ENCODE results near the gene ICAM1. TPM values are rescaled to one million over a fixed set of nuclear protein-coding genes. Genes with fewer than 3 reads are reported as not detected.

Gene ICAM1
- total and polyA plus RNA-seq, 2 of the 13 experiments (the other 11 are each of a cell fraction or from before 2014, with no cell fraction given) = 37.9 to 98.4 TPM

GRCh38 chr19:10270616-10271394 is at the start of gene ICAM1 (continued):
- TF ChIP-seq, protein P1, sequence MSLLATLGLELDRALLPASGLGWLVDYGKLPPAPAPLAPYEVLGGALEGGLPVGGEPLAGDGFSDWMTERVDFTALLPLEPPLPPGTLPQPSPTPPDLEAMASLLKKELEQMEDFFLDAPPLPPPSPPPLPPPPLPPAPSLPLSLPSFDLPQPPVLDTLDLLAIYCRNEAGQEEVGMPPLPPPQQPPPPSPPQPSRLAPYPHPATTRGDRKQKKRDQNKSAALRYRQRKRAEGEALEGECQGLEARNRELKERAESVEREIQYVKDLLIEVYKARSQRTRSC (CRISPR knock-in tag; IDR thresholded peaks at IDR 0.05; ENCODE audit: low read depth) = no peak
- TF ChIP-seq ZBTB10 (CRISPR knock-in tag; IDR thresholded peaks at IDR 0.05; ENCODE audit: borderline replicate concordance) = peak; percentile 65; the same call in 1 of the 2 replicates
- peak; percentile 70; the same call in 1 of the 2 replicates for TF ChIP-seq TIGD3 (CRISPR knock-in tag; IDR thresholded peaks at IDR 0.05; ENCODE audit: borderline replicate concordance)
- TF ChIP-seq ZNF180 (CRISPR knock-in tag; IDR thresholded peaks at IDR 0.05; ENCODE audit: borderline replicate concordance, low read depth) = no peak
- no peak for TF ChIP-seq TCF7L2 (IDR thresholded peaks at IDR 0.05; ENCODE audit: low read depth, low read length)
- peak; percentile 67; the same call in 1 of the 2 replicates for TF ChIP-seq PRDM15 (CRISPR knock-in tag; IDR thresholded peaks at IDR 0.05)
- 0 out of 2 replicates have a peak, but pooled peaks have one; percentile 56 for TF ChIP-seq ZNF546 (CRISPR knock-in tag; conservative IDR thresholded peaks at IDR 0.05)
- TF ChIP-seq SMYD3 (CRISPR knock-in tag; IDR thresholded peaks at IDR 0.05) = no peak; the same call in 1 of the 2 replicates
- TF ChIP-seq U2AF1 (optimal IDR thresholded peaks at IDR 0.05; ENCODE audit: low read depth, low read length) = no peak
- peak; percentile 60; the same call in 1 of the 2 replicates for TF ChIP-seq PPARG (CRISPR knock-in tag; conservative IDR thresholded peaks at IDR 0.05)
- no peak for TF ChIP-seq ZNF75D (CRISPR knock-in tag; IDR thresholded peaks at IDR 0.05; ENCODE audit: borderline replicate concordance)
- TF ChIP-seq ZFY (CRISPR knock-in tag; IDR thresholded peaks at IDR 0.05) = peak; percentile 50
- TF ChIP-seq ZNF709 (CRISPR knock-in tag; IDR thresholded peaks at IDR 0.05) = peak; percentile 69
- TF ChIP-seq, protein P2, sequence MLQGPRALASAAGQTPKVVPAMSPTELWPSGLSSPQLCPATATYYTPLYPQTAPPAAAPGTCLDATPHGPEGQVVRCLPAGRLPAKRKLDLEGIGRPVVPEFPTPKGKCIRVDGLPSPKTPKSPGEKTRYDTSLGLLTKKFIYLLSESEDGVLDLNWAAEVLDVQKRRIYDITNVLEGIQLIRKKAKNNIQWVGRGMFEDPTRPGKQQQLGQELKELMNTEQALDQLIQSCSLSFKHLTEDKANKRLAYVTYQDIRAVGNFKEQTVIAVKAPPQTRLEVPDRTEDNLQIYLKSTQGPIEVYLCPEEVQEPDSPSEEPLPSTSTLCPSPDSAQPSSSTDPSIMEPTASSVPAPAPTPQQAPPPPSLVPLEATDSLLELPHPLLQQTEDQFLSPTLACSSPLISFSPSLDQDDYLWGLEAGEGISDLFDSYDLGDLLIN (CRISPR knock-in tag; IDR thresholded peaks at IDR 0.05; ENCODE audit: borderline replicate concordance) = 0 out of 2 replicates have a peak, but pooled peaks have one; percentile 52
- TF ChIP-seq DMTF1 (CRISPR knock-in tag; IDR thresholded peaks at IDR 0.05) = no peak

All from HepG2 (cell line).